GM13977 (cell line): ENCODE measurements around the gene KCNQ5.

Experiments used
- DNase-seq: peaks from one replicate; pipeline ENCODE4 v3.0.0; 2012; ENCODE audit warnings: low spot score
- in situ Hi-C: fragments of 300-500 bp; cut with MboI; formaldehyde crosslinking; loops from one replicate; pipeline ENCODE4 v1.12.0; 2022; ENCODE audit warnings: low sequenced_read_pairs, low pct_unique_long_range_greater_than_20kb, mixed read lengths, inconsistent platforms; ENCODE audit not compliant: unreplicated experiment
- TF ChIP-seq, protein P1 (sequence below): IDR thresholded peaks from 2 replicates; pipeline ENCODE4 v1.5.1; 2012; ENCODE audit warnings: mild to moderate bottlenecking, control low read depth; ENCODE audit not compliant: insufficient read depth; ENCODE audit errors: extremely low read depth, missing control alignments

Gene KCNQ5

DNA sequence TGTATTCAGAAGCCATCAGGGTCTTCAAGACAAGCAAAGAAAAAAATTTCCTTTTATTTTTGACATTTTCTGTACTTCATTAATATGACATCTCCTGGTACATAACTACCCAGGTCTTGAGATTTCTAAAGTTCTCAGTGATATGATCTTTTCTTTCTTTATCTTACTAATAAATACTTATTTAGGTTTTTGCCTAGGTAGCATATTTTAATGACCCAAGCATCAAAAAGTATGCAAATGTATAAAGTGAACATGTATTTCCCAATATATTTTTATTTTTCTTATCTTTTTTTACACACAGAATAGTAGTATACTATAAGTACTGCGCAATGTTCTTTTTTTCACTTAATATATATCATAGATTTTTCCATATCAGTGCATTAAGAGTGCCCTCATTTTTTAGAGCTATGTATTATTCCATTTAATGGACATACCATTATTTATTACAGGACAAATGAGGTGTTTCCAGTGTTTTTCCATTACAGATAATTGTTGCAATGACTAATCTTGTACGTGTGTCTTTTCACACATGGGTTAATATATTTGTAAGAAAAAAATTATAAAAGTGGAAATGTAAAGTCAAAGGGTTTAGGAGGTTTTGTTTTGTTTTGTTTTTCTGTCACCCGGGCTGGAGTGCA lies 107.0 kb downstream of the KCNQ5 start:
- in situ Hi-C loops, result no loop called here
- TF ChIP-seq, protein P1, sequence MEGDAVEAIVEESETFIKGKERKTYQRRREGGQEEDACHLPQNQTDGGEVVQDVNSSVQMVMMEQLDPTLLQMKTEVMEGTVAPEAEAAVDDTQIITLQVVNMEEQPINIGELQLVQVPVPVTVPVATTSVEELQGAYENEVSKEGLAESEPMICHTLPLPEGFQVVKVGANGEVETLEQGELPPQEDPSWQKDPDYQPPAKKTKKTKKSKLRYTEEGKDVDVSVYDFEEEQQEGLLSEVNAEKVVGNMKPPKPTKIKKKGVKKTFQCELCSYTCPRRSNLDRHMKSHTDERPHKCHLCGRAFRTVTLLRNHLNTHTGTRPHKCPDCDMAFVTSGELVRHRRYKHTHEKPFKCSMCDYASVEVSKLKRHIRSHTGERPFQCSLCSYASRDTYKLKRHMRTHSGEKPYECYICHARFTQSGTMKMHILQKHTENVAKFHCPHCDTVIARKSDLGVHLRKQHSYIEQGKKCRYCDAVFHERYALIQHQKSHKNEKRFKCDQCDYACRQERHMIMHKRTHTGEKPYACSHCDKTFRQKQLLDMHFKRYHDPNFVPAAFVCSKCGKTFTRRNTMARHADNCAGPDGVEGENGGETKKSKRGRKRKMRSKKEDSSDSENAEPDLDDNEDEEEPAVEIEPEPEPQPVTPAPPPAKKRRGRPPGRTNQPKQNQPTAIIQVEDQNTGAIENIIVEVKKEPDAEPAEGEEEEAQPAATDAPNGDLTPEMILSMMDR, result no peak
- no peak for DNase-seq

DNA sequence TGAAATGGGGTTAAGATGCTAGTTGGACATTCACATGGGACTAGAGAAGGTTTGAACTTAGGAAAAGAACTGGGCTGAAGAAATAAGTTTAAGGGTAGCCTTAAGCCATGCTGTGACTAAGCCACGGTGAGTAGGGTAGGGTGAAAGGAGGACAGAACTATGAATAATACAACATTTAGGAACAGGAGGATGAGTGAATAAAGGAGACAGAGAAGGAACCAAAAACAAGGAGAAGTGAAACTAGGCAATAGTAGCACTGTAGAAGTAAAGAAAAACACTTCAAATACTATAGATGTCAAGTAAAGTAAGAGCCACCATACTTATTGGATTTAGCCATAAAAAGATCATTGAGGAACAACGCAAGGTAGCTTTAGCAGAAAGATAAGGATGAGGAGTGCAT lies 111.2 kb downstream of the KCNQ5 start:
- TF ChIP-seq, protein P1, result no peak
- in situ Hi-C loops, result no loop called here
- DNase-seq, result no peak

DNA sequence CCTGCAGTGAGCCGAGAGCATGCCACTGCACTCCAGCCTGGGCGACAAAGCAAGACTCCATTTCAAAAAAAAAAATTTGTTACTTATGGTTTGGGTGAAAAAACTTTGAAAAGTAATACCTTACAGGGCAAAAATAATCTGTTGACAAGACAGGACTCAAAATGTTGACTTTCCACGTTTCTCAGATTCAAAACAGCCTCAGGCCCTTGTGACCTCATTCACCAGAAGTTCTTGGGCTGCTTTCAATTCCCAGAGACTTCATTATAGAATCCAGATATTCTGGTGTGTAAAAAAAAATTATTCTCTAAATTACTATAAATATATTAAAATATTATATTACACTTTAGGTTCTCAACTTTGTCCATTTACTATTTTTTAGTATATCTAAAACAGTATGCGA lies 116.2 kb downstream of the KCNQ5 start:
- TF ChIP-seq, protein P1, result no peak
- no peak for DNase-seq
- in situ Hi-C loops, result no loop called here

DNA sequence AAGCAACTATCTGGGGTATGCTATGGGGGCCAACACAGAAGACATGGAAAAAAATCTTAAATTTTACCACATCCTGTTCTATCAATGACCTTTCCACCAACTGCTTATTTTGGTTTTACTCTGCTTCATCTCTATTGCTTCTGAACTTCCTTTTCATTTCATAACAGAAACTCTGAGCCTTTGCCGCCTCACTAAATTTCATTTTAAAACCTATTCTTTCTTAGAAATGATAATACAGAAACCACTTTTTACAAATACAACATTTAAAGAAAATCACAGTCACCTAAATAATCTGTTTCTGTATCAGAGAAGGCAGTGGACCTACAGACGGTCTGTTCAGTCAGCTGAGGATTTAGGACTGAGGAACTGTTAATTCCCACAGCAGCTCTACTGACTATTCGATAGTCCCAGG lies 117.5 kb downstream of the KCNQ5 start:
- peak; percentile 38 for DNase-seq
- in situ Hi-C loops, result no loop called here
- TF ChIP-seq, protein P1, result no peak

DNA sequence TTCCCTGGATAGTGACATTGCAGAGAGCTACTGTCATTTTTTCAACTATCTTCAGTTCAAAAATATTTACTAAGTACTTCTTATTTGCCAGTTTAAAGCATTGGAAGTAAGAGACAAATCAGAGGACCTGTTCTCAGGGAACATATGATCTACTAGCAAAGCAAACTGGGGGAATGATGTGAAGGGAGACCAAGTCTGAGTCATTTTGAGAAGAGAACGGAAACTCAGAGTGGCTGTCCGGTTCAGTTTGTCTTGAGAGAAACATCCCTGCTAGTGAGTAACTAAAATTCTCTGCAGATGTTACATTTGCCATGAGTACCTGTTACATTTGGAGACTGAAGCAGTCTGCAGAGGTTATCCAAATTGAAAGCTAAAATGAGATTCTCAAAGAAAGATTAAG lies 118.3 kb downstream of the KCNQ5 start:
- TF ChIP-seq, protein P1, result no peak
- in situ Hi-C loops, result no loop called here
- DNase-seq, result peak; percentile 65

DNA sequence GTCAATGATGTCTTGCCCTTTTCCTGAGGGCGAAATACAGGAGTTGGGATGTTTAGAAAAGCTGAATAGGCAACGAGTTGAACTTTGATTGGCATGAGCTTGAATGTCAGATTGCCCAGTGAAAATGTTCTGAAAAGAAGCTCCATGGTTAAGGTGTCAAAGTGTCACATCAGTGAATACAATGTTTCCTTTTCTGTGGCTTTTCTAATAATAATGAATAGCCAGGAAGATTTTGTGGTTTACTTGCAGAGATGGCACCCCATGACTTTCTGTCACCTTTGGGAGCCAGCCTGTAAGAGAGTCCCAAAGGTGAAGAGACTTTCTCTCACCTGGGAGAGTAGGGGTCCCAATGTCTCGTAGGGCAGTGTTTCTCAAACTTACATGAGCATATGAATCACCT lies 119.2 kb downstream of the KCNQ5 start:
- DNase-seq, result no peak
- in situ Hi-C loops, result no loop called here
- TF ChIP-seq, protein P1, result no peak

DNA sequence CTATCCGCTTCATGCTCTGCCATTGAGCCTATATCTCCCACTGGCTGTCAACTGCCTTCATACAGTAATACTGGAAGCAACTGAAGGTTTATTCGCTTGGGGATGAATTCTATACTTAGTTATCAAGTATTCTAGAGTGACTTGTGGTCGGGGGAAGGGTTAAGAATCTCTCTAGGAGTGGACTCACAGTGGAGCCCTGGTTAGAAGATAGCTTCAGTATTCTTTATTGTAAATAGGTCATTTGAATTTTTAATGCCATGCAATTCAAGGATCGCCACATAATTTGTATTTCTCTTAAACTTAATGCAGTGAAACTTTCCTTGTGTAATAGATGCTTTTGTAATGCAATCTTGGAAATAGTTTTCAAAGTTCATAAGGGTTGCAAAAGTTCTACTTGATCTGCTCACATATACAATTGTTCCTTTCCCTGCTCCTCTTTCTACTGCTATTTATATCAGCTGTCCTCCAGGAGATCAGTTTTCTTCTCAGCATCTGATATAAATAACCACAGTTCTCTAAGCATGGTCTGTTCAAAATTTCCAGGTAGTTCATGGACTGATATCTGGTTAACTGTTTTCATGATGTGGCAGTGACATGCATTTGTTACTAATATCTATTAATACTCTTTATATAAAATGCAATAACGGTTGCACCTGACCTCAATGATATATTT lies 120.3 kb downstream of the KCNQ5 start:
- in situ Hi-C loops, result no loop called here
- no peak for DNase-seq
- TF ChIP-seq, protein P1, result no peak
